GM12873 (cell line): ENCODE results near the gene UGT3A1.

Source experiments
- TF ChIP-seq, protein P1 (sequence below): IDR thresholded peaks from 2 replicates; pipeline ENCODE4 v1.5.1; 2012; ENCODE audit warnings: low read depth, mild to moderate bottlenecking, moderate library complexity, low read length, control low read depth; ENCODE audit not compliant: insufficient read depth; ENCODE audit errors: missing control alignments

UGT3A1 gene, protein sequence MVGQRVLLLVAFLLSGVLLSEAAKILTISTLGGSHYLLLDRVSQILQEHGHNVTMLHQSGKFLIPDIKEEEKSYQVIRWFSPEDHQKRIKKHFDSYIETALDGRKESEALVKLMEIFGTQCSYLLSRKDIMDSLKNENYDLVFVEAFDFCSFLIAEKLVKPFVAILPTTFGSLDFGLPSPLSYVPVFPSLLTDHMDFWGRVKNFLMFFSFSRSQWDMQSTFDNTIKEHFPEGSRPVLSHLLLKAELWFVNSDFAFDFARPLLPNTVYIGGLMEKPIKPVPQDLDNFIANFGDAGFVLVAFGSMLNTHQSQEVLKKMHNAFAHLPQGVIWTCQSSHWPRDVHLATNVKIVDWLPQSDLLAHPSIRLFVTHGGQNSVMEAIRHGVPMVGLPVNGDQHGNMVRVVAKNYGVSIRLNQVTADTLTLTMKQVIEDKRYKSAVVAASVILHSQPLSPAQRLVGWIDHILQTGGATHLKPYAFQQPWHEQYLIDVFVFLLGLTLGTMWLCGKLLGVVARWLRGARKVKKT

DNA sequence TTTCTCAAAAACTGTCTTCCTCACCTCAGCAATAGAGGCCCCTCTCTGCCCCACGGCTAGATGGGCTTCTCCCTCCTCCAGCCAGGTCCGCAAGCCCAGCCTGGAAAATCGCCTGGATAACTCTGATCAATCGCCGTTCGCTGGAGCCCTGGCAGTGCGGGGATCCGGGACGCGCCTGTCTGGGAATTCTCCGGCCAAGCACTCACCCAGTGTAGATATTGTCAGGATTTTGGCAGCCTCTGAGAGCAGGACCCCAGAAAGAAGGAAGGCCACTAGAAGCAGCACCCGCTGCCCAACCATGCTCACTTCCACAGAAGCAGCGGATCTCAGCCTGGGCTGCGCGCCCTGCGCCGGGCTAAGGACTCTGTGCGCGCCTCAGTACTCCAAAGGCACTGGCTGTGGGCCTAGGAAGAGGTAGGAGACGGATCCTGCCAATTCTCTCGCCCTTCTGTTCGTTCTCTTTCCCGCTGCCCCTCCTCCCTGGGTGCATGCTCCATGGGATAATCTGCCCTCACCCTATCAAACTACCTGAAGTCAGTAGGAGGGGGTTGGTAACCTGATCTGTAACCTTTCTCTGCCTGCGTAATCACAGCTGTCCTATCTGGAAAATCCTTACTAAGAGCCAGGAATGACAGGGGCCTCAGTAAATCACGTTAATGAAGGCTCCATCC is at the start of gene UGT3A1:
UGT3A1 (minus strand) TSS at position 450 of the 671 bp plus-strand sequence; CDS start at position 300, 150 bp downstream.
- TF ChIP-seq, protein P1, sequence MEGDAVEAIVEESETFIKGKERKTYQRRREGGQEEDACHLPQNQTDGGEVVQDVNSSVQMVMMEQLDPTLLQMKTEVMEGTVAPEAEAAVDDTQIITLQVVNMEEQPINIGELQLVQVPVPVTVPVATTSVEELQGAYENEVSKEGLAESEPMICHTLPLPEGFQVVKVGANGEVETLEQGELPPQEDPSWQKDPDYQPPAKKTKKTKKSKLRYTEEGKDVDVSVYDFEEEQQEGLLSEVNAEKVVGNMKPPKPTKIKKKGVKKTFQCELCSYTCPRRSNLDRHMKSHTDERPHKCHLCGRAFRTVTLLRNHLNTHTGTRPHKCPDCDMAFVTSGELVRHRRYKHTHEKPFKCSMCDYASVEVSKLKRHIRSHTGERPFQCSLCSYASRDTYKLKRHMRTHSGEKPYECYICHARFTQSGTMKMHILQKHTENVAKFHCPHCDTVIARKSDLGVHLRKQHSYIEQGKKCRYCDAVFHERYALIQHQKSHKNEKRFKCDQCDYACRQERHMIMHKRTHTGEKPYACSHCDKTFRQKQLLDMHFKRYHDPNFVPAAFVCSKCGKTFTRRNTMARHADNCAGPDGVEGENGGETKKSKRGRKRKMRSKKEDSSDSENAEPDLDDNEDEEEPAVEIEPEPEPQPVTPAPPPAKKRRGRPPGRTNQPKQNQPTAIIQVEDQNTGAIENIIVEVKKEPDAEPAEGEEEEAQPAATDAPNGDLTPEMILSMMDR: no peak

DNA sequence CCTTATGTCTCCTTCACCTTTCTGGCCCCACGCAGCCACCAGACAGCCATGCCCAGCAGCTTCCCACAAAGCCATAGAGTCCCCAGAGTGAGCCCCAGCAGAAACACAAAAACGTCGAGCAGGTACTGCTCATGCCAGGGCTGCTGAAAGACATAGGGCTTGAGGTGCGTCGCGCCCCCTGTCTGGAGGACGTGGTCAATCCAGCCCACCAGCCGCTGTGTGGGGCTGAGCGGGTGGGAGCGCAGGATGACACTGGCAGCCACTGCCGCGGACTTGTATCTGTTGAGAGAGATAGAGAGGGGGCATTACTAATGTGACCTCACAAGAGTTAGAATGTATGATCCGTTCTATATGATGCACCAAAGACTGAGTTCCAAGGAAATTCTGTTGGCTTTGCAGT is 44.5 kb upstream of the UGT3A1 start:
- TF ChIP-seq, protein P1: no peak

DNA sequence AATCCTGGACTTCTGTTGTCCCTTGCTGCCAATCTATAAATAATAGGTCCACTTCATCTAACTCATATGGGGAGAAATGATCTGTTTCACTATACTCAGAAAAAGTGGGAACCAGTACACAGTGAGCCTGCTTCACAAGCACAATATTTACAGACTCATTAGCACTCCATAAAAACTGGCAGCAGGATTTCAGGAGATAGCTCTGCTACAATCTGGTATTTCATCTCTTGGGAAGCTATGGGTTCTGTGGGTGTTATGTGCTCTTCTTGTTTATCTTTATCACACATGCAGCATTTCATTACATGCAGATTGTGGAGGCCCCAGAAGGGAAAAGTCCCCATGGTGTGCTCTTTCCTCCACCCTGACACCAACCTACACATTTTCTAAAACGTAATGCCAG is 42.3 kb upstream of the UGT3A1 start:
- TF ChIP-seq, protein P1: no peak

DNA sequence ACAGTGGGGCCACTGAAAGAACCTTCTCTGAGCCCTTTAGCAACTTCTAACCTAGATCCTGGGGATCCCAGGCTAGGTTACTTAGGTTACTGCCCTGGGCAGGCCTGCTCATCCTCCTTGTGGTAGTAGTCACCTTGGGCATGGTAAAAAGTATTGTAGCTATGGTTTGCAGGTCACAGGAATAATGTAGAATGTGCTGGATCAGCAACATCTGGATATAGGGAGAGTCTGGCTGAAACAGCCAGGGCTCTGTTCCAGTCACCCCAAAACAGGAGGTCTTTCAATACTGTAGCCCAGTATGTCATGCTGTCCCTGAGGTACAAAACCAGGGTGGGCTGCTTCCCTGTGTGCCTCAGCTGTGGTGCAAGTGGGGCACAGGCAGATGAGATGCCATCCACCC is 41.9 kb upstream of the UGT3A1 start:
- TF ChIP-seq, protein P1: no peak

DNA sequence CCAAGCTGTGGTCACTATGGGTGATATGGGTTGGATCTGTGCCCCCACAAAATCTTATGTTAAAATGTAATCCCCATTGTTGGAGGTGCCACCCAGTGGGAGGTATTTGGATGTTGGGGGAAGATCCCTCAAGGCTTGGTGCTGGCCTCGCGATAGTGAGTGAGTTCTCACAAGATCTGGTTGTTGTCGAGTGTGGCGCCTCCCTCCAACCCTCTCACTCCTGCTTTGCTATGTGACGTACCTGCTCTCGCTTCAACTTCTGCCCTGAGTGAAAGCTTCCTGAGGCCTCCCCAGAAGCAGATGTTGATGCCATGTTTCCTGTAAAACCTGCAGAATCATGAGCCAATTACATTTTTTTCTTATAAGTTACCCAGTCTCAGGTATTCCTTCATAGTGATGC is 40.0 kb upstream of the UGT3A1 start:
- TF ChIP-seq, protein P1: no peak

DNA sequence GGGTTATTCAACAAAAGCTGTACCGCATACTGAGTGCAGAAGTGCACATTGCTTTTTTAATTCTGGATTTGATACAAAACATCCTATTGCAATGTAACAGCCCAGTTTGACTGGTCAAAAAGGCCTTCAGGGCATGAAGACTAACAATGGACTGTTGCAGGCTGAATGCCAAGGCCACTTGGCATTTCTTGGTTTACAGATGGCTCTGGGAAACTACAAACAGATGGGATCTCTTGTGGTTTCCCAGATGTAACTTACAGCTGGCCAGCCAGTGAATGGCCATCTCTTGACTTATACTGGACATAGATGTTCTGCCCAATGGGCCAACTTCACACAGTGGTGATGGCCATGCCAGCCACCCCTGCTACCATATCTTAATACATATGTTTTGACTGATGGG is 38.7 kb upstream of the UGT3A1 start:
- TF ChIP-seq, protein P1: no peak

DNA sequence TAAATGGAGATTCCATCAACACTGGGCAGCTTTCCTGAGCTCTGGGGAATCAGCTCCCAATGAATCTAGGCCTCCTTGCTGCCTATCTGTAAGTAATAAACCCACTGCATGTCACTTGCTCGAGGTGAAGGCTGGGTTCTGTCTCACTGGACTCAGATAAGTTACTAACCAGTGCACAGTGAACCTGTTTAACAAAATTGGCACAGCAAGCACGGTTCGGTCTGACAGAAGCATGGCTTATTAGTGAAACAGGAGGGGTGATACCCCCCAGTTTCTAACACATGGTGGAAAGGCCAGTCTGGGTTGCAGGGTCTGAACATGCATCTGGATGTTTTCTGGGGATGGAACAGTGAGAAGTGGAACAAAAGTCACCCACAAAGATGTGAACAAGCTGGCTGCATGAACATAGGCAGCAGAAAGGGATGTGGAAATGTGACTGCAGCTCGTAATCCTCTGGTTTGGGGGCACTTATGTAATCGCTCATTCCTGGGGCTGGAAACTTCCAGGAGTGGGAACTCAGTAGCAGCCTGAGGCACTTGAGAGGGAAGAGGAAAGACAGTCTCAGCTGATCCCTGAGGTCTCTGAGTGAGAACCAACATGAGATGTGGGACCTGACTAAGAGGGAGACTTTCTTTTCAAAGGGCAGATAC is 37.8 kb upstream of the UGT3A1 start:
- TF ChIP-seq, protein P1: no peak
